Peyer's patch (tissue), 4 donors: Measurements from ENCODE around the gene SERGEF. TPM values are rescaled to one million over a fixed set of nuclear protein-coding genes. Genes with fewer than 3 reads are reported as not detected.
A peak's percentile ranks its signal among the peaks of the same experiment; 100 is the strongest.
"Not testable (repeated sequence)": the region's sequence is repeated elsewhere in the genome, so short reads cannot be mapped to it uniquely, and the experiment has no call there.

Experiments
- DNase-seq, 3 donors: peaks; one replicate each; pipeline ENCODE4 v3.0.0-alpha.2; 2017 to 2019
- H3K27ac ChIP-seq, 4 donors: fragments of 200-600 bp; sonication (generic); one replicate each; pipeline ENCODE4 v1.5.1; 2016 to 2019
- H3K27me3 ChIP-seq, 2 donors: fragments of 200-600 bp; sonication (generic); one replicate each; pipeline ENCODE4 v1.5.1; 2019
- H3K36me3 ChIP-seq, 3 donors: fragments of 200-600 bp; sonication (generic); one replicate each; pipeline ENCODE4 v1.5.1; 2016 to 2019
- H3K4me1 ChIP-seq, 4 donors: fragments of 200-600 bp; sonication (generic); one replicate each; pipeline ENCODE4 v1.5.1; 2016 to 2019
- H3K4me3 ChIP-seq, 4 donors: fragments of 200-600 bp; sonication (generic); 1 replicate in 3 of 4; 2 replicates in 1 of 4; pipeline ENCODE4 v1.5.1; 2016 to 2019; ENCODE audit warnings: mild to moderate bottlenecking in 1 of 4
- H3K9me3 ChIP-seq, 4 donors: fragments of 200-600 bp; sonication (generic); one replicate each; pipeline ENCODE4 v1.5.1; 2016 to 2019; ENCODE audit warnings: mild to moderate bottlenecking in 1 of 4
- CTCF ChIP-seq, 6 experiments: fragments of 450-650 bp in 4 of 6; fragments of 200-600 bp in 2 of 6; sonication (generic) in 1 of 6; IDR thresholded peaks; one replicate each; pipeline ENCODE4 v1.5.1; 2017 to 2019; ENCODE audit warnings: antibody characterized with exemption in 6 of 6, mild to moderate bottlenecking in 3 of 6, moderate library complexity in 1 of 6
- POLR2A ChIP-seq, 2 donors: fragments of 450-650 bp; IDR thresholded peaks; one replicate each; pipeline ENCODE4 v1.5.1; 2017; ENCODE audit warnings: antibody characterized with exemption in 2 of 2, mild to moderate bottlenecking in 2 of 2, moderate library complexity in 2 of 2
- total RNA-seq, 4 donors: library from RNA; depleted of rRNA; stranded (reverse); fragments of >200 nt; gene quantifications; one replicate each; pipeline ENCODE4 v1.1.0, GENCODE V29; 2016

The SERGEF gene
- total RNA-seq, 4 donors from 2014 or later: 19.4 to 40.4 (median 27.7) TPM

GRCh38 chr11:18010977-18011586 is 1.8 kb downstream of the SERGEF start:
- Histone ChIP-seq H3K36me3 (peaks cover 0 to 5% (median 0%) of the 10 kb centered on the region in 3 donors), H3K4me3 (no peak overlapping the region), H3K27me3 (no peaks in the 10 kb centered on the region), H3K27ac (no peak overlapping the region), H3K9me3 (no peaks in the 10 kb centered on the region), H3K4me1 (peaks cover 0 to 9% (median 0%) of the 10 kb centered on the region in 4 donors)
- no peak for DNase-seq
- TF ChIP-seq POLR2A (IDR thresholded peaks at IDR 0.05): no peak
- no peak for TF ChIP-seq CTCF (IDR thresholded peaks at IDR 0.05)

DNA sequence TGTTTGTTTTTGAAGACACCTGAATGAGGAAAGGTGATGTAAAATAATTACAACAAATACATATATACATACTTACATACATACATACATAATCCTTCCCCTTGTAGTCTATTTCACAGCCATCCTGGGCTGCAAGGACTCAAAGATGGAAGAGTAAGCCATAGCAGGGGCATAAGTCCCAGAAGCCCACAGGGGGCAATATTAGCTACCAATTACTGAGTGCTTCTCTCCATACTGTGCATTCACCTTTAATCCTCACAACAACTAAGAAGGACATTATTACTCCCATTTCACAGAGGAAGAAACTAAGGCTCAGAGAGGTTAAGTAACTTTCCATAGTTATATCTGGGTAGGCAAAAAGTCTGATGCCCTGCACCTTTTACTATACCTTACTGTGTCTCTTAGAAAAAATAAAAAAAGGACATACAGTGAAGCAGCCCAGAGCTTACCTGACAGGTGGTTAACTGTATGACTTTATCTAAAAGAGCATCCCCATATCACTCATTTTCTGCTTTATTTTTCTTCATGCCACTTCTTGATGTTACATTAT is 2.7 kb downstream of the SERGEF start:
- TF ChIP-seq POLR2A (IDR thresholded peaks at IDR 0.05) (no peak), CTCF (IDR thresholded peaks at IDR 0.05) (peak in 1 of 6 experiments; percentile 6)

DNA sequence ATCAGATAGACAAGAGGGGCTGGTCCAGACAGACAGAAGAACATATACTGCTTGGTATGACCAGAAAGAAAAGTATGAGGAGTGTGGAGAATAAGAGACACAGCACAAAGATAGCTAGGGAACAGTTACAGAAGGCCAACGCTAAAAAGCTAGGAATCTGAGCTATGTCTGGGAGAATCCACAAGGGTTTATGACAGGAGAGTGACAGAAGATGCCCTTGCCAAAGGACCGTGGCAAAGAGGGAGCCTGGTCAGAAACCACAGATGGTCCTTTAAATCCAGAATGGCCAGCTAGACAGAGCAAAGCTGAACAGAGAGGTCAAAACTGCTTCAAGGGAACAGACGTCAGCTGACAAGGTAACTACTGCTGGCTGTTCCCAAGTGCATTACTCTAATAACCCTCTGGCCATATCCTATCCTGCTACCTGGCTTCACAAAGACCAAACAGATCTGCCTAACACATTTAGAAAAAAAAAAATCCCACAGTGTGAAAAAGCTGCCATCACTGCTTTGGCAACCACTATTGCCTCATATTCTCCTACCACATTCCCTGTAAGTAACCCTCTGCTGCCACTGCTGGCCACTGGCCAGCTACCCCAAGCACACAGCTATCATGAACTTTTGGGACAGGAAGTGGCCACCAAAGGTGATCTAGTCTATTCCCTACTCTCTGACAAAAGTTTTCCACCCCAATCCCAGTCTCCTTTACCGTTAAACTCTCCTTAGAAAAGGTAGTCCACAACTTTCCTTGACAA is 7.3 kb downstream of the SERGEF start:
- Histone ChIP-seq H3K4me1 (no peaks in the 10 kb centered on the region), H3K36me3 (peaks cover 0 to 33% (median 0%) of the 10 kb centered on the region in 3 donors), H3K27ac (no peak overlapping the region), H3K27me3 (no peaks in the 10 kb centered on the region), H3K9me3 (no peaks in the 10 kb centered on the region), H3K4me3 (no peak overlapping the region)
- TF ChIP-seq POLR2A (IDR thresholded peaks at IDR 0.05): no peak
- no peak for TF ChIP-seq CTCF (IDR thresholded peaks at IDR 0.05)
- no peak for DNase-seq

More for the DNA sequence above, 2.7 kb downstream of the SERGEF start:
- Histone ChIP-seq H3K9me3 (no peaks in the 10 kb centered on the region), H3K36me3 (peaks cover 0 to 14% (median 0%) of the 10 kb centered on the region in 3 donors), H3K27me3 (no peaks in the 10 kb centered on the region), H3K4me3 (no peak overlapping the region), H3K27ac (no peak overlapping the region), H3K4me1 (peaks cover 0 to 9% (median 0%) of the 10 kb centered on the region in 4 donors)
- DNase-seq: no peak

DNA sequence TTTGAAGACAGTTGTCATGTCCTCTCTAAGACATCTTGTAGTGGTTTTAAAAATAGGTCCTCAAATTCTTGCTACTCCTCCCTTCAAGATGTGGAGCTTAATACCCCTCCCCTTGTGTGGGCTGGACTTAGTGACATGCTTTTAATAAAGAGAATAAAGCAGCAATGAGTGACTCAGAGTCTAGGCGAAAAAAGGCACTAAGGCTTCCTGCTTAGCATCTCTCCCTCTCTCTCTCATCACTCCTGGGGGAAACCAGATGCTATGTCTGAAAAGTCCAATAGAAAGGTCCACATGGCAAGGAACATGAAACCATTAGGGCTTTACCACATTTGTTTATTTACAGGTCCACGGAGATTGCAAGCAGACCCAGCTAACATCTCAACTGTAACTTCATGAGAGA is 11.7 kb downstream of the SERGEF start:
- Histone ChIP-seq H3K4me3 (no peak overlapping the region), H3K27me3 (no peaks in the 10 kb centered on the region), H3K36me3 (peaks cover 0 to 49% (median 0%) of the 10 kb centered on the region in 3 donors), H3K4me1 (no peaks in the 10 kb centered on the region), H3K9me3 (no peaks in the 10 kb centered on the region), H3K27ac (no peak overlapping the region)
- TF ChIP-seq POLR2A (IDR thresholded peaks at IDR 0.05): no peak
- no peak for TF ChIP-seq CTCF (IDR thresholded peaks at IDR 0.05)
- DNase-seq: no peak

- H3K36me3 ChIP-seq: peaks cover 0 to 49% (median 0%) of the 10 kb centered on the region in 3 donors
- TF ChIP-seq CTCF (IDR thresholded peaks at IDR 0.05): no peak
- no peak for TF ChIP-seq POLR2A (IDR thresholded peaks at IDR 0.05)
- H3K27ac ChIP-seq: no peak overlapping the region
- no peaks in the 10 kb centered on the region for H3K4me1 ChIP-seq
- DNase-seq: no peak
- no peak overlapping the region for H3K4me3 ChIP-seq
- H3K27me3 ChIP-seq: no peaks in the 10 kb centered on the region
- no peaks in the 10 kb centered on the region for H3K9me3 ChIP-seq
Measured at GRCh38 chr11:18000760-18001159, 12.1 kb downstream of the SERGEF start.

- H3K4me1 ChIP-seq, H3K9me3 ChIP-seq, H3K27ac ChIP-seq, H3K4me3 ChIP-seq, H3K27me3 ChIP-seq, DNase-seq: not testable (repeated sequence)
- peaks cover 0 to 49% (median 0%) of the 10 kb centered on the region in 3 donors for H3K36me3 ChIP-seq
Measured at GRCh38 chr11:18000128-18000527, 12.7 kb downstream of the SERGEF start.
